Fibroblast of the conjunctiva (primary cell): ENCODE measurements around the gene RERE.
"Not testable (repeated sequence)": the region's sequence is repeated elsewhere in the genome, so short reads cannot be mapped to it uniquely, and the experiment has no call there.

ENCODE experiments used
- DNase-seq: peaks from one replicate; pipeline ENCODE4 v3.0.0-alpha.2; 2010; ENCODE audit warnings: low read depth

RERE gene

DNA sequence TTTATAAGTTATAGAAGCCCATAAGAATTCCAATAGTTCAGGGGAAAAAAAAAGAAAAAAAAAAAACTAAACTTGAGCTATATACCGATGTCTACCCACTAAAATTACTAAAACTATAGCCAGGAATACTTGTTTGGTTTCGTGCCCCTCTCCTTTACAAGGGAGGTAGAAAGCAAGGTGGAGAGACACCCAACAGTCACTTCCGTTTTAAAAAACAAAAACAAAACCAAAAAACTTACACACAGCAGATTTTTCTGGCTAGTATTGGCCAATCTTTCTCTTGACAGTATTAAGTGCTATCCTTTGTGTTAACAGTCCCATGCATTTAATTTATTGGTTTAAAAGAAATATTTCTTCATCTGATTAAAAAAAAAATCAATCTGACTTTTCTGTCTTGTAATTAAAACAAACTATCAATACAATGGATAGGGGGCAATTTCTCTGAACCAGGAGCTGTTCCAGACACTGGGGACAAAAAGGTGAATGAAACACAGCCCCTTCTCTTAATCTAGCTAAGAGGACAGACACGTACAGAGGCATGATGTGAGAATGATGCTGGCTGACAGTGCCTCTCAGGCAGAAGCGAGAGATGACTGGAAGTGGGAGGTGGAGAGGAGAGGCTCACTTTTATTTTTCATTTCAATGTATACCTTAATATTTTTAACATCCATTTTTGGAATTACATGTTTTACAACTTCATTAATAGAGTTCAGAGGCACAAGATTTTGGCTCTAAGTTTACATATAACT lies 214.8 kb downstream of the RERE start:
- DNase-seq = no peak

DNA sequence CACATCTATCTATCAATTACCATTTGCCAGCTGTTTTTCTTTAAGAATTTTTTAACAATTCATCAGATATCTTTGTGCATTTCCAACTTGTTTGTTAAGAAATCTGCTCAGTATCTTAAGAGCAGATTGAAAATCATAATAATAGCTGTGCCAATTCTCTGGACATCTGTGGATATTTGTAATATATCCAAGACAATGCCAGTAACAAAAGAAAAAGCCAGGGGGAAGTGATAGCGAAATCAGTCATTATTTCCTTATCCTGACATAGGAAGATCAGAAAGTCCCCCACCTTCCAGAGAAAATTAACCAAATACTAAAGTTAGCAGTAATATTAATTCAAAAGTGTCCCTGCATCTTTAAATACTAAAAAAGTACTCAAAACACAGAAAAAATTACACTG lies 217.1 kb downstream of the RERE start:
- no peak for DNase-seq

DNA sequence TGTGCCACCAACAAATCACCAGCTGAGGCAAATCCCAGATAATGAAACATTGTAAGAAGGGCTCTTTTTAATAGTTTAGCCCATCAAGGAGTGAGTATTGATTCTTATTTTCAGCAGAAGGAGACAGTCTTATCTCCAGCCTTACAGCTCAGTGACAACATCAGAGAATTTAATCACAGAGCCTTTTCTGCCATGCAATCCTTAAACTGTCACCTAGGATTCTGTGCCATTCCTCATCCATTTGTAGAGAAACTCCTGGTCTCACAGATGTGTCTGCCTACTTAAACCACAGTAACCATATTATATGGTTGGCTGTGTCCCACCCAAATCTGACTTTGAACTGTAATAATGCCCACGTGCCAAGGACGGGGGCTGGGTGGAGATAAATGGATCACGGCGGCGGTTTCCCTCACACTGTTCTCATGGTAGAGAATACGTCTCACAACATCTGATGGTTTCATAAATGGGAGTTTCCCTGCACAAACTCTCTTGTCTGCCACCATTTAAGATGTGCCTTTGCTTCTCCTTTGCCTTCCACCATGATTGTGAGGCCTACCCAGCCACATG lies 217.7 kb downstream of the RERE start:
- DNase-seq = no peak

DNA sequence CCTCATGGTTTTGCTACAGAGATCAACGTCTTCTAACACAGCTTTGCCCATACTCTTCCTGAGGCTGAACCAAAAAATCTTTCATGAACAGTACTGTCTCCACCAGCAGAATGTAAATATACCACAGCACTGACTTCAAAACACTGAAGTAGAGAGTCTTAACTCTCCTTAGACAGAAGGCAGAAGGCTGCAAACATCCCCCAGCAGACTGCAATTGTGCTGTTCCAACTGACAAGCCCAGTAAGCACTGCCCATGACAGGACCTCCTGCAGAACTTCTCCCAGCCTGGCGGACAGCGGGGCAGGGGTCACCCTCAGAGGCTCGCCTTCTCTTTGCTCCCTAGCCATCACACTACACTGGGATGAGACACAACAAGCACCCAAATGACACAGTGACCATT lies 218.7 kb downstream of the RERE start:
- no peak for DNase-seq

DNA sequence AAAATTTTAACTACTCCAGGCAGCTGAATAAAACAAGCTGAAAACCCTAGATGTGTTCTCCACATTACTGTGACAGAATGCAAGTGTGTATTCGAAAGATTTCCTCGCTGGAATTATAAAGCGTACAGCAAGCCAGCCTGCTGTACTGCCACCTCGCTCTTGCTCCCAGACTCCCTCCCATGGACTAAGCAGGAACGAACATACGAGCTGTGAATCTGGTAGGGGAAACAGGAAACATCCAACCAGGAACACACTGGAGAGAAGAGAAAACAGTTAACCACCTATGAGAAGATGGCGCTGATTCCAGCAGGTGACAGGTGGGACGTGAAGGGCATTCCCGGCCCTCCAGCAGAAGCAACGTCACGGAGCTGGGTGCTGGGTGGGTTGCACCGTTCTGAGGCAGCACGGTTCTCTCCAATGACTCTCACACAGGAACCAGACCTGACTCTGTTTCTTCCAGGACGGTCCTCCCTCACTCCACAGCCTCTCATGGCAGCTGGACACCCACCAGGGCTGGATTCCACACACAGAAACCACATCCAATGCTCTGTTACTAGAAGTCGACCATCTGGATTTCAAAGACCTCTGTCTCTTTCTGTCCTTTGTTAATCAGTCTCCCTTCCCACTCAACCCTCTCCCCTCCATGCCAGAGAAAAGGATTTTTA lies 219.2 kb downstream of the RERE start:
- DNase-seq = peak; percentile 23

DNA sequence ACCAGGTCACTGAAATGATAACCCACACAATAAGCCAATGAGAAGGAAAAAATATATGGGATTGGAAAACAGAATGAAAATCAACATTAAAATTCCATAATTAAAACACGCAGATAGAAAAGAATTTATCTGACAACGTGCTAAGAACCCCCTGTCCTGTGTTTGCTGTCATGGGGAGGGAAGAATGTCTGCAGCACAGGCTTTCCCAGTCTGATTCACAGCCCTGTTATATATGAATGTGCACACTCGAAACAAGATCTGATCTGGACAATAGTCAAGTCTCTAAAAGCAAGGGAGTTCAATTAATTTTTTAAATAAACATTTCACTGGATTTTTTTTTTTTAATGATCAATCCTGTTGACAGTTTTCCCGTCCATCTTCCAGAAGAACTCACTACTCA lies 220.0 kb downstream of the RERE start:
- no peak for DNase-seq

GRCh38 chr1:8595941-8596340 lies 221.5 kb downstream of the RERE start:
- no peak for DNase-seq

DNA sequence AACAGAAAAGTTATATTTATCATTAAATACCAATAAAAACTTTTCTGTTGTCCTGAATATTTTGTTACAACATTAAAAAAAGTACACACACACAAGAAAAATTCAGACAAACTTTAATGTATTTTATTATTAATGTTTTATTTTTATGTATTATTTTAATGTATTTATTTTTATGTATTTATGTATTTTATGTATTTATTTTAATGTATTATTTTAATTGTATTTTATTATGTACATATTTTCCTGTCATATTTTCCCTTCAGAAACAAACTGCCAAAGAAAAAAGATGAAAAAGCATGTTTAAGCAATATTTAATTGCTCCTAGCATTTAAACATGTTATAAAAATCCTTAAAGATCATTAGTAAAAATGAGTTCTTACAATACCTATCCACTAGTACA lies 222.1 kb downstream of the RERE start:
- DNase-seq = no peak

GRCh38 chr1:8593292-8593691 lies 224.1 kb downstream of the RERE start:
- not testable (repeated sequence) for DNase-seq

DNA sequence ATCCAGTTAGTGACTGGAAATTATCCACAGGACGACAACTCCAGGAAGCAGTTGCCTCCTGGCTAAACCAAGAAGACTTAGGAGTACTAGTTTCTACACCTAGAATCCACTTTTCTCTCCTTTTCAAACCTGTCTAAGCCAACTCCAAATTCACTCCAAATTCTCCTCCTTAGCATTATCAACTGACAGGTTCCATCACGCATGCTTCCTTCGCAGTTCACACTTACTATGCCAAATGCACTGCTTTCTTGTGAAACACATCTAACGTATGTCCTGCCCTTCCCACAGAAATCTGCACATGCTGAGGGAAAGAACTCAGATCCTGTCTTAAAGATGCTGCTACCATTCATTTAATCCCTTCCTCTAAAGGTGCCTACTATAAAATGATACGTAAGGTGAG lies 225.9 kb downstream of the RERE start:
- DNase-seq = no peak

DNA sequence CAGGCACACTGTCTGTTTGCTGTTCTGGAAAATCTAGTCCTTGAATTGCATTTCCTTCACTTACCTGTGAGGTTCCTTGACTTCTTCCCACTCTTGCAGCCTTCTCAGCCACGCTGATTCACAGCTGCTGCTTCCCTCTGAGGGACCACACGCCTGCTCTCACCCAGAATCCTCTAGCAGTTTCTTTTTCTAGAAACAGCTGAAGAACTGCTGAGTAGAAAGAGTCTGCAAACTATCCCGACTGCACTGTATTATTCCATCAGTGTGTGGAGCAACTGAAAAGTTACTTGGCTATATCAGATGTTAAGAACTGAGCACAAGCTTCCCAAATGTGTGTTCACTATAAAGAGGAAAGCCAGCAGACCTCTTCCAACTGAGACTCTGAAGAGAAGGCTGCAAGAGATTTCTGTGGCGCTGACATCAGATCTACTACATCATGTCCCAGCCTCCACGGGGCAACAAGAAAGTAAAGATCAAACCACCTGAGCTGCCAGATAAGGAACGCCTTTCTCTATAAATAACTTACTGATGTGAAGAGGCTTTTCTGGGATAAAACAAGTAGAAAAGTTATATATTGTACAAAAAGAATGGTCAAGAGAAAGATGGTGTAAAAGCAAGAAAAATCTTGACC lies 226.6 kb downstream of the RERE start:
- no peak for DNase-seq

DNA sequence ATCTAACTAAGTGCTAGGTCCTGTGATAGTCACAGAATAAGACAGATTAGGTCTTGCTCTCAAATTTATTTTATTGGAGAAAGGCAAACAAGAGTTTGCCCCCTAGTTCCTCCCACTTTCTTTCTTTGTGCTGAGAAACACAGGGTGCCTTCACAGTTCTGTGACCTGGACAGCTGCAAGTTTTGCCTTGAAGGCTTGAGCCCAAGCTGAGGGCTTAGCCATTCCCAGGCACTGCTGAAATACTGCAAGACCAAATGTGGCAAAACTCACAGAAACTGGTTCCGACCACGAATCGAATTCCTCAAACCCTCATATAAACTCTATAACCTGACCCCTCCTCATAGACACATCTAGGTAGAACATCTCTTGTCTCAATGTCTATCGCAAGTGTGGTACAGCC lies 227.9 kb downstream of the RERE start:
- no peak for DNase-seq

GRCh38 chr1:8587784-8588183 lies 229.7 kb downstream of the RERE start:
- no peak for DNase-seq

DNA sequence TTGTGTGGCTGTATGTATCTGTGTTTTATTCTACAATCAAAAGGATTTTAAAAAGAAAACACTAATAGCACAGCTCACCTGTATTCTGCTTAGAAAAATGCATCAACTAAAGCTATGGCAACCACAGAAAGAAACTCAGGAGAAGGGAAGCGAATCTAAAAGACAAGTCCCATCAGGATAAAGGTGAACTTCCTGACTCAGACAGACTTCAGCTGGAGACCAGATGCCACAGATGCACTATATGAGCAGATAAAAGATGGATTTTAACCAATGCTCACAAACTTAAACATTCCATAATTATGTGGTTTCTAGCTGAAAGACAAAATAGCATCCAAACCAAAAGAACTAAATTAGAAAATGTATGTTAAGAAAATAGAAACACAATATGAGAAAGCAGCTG lies 231.0 kb downstream of the RERE start:
- DNase-seq = no peak

DNA sequence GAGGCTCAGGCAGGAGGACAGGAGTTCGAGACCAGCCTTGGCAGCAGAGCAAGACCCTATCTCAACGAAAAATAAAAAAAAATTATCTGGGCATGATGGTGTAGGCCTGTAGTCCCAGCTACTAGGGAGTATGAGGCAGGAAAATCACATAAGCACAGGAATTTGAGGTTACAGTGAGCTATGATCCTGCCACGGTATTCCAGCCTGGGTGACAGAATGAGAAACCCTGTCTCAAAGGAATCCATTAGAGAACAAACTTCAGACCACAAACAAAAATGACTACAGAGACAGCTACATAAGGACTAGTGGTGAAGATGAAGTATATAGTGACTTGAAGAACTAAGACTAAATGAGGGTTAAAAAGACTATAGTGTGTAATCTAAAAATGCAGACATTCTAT lies 233.1 kb downstream of the RERE start:
- no peak for DNase-seq

DNA sequence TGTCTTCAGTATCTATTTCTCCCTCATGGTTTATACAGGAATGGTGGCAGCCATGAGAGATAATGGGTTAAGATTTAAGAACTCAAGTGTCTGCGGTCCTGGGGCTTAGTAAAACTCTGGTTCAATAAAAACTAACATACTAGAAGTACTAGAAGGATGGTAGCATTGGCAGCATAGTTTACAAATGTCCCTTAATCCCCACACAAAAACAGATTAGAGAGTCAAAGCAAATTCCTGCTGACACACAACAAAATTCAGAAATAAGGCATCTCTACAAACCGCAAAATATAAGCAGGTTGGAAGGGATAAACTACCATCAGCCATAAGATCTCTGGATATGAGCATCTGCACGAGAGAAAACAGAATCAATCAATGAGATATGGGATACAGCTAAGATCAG lies 234.4 kb downstream of the RERE start:
- no peak for DNase-seq

GRCh38 chr1:8580566-8580965 lies 236.9 kb downstream of the RERE start:
- DNase-seq = no peak

DNA sequence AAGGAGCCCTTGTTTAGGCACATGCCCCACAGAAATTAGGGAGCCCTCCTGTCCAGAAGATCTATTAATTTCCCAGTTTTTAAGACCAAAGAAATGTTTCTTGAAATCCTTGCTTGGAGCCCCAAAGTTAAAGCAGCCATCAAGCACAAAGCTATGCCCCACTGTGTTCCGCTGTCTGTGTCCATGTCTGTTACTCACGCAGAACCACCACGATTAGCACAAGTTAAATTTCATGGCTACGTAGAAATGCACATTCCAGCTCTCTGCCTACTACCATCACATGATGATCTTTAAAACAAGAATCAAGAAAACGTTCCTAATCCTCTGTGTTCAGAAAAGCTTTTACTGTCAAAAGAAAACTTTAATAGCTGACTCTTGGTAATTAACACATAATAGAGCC lies 238.5 kb downstream of the RERE start:
- DNase-seq = no peak

DNA sequence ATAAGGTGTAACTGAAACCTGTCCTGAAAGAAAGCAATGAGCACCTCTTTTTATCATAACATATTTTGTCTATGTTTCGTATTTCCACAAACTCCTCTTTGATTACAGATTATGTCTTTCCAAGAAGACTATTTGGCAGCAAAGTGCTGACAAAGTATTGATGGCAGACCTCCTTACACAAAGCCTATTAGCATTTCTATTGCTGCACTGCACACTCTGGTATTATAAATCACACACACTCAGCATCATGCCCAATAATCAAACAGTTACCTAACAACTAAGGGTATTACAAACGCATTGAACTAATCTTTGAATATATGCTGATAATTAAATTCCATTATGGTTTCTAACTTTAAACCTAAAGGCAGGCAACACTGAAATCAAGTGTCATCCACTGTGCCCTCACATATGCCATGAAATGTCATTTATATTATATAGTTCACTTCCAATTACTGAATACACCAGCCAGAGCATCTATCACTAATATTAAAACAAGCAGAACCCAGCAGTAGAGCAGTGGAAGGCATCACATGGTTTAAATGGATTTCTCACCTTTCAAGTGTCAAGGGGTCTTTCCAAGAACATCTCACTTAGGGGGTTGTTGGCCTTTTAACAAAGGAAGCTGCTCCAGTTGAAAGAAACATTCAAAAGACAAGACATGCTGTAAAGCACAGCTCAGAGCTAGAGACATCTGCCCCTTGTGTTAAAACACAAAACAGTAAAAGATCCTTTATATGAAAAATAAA lies 239.1 kb downstream of the RERE start:
- DNase-seq = no peak

- no peak for DNase-seq
These were observed 242.5 kb downstream of the RERE start for GRCh38 chr1:8574985-8575384.

- DNase-seq = no peak
These were observed 245.3 kb downstream of the RERE start for GRCh38 chr1:8572106-8572505.

DNA sequence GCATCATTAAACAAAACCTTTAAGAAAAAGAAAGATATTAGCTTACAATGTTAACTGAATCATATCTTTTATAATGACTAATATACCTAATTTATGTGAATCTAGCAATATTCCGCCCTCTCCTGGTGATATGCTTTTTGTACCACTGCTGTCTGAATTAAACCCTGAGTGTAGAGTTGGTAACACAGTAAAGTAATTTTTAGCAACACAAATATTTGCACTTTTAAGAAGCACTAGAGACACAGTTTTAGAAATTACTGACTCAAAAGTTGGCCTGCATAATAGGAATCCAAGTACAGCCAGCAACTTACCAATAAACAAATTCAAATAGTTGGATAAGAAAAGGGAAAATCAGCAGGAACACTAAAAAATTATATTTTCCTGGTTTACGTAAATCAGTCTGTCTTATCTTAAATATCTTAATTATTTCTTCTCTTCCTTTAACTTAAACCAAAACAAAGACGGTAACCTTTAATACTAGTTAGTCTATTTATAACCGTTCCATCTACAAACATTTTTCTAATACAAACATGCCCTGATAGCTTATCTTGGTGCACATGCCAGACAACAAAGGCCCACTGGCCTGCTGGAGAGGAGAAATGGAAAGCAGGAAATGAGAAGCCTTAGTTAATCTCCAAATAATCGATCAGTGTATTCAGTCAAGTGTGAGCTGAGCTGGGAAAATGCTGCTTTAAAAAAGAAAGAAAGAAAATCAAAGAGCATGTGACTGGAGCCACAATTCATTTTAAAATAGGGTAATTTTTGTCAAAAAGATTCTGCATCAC lies 246.0 kb downstream of the RERE start:
- DNase-seq = no peak
